Activated gamma-delta T cell treated with anti-CD3 and anti-CD28 coated beads, Interleukin-2, amount 50 U/mL, for 16 hours (primary cell): ENCODE results near the gene IL5RA.

Experiments used
- DNase-seq: peaks from one replicate; pipeline ENCODE4 v3.0.0-alpha.2; 2020; ENCODE audit warnings: low read depth

Gene IL5RA, protein sequence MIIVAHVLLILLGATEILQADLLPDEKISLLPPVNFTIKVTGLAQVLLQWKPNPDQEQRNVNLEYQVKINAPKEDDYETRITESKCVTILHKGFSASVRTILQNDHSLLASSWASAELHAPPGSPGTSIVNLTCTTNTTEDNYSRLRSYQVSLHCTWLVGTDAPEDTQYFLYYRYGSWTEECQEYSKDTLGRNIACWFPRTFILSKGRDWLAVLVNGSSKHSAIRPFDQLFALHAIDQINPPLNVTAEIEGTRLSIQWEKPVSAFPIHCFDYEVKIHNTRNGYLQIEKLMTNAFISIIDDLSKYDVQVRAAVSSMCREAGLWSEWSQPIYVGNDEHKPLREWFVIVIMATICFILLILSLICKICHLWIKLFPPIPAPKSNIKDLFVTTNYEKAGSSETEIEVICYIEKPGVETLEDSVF

DNA sequence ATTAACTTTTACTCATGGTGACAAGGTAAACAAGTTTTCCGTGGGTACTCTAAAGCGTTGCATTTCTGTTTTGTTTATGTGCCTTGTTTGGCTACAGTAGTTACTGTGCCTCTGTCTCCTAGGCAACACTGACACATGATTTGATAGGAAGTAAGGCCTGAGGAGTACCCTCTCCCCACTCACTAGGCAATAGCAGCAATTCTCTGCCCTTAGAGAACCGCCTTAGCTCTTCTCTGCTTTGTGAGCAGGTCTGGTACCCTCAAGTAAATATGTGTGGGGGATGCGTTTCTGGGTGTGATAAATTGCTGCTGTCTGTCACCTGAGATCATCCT lies at the start of gene IL5RA:
IL5RA (minus strand) TSS at position 76 of the 332 bp plus-strand sequence. CDS start 5,390 bp downstream, outside the sequence.
- DNase-seq: no peak

DNA sequence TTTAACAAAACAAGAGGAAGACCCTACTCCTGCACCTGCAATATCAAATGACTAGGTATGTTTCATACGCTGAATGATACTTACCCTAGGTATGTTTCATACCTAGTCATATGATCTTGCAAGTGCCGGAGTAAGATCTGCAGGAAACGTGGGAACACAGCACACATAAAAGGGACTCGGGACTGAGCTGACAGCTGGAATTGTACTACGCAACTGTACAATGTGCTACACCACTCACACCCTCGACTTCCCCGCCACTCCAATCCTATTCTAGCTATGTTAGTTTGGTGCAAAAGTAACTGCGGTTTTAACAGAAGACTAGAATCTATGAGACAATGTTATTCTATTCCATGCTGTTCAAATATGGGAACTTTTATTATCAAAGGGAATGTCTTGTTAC lies 47.3 kb upstream of the IL5RA start:
- no peak for DNase-seq

DNA sequence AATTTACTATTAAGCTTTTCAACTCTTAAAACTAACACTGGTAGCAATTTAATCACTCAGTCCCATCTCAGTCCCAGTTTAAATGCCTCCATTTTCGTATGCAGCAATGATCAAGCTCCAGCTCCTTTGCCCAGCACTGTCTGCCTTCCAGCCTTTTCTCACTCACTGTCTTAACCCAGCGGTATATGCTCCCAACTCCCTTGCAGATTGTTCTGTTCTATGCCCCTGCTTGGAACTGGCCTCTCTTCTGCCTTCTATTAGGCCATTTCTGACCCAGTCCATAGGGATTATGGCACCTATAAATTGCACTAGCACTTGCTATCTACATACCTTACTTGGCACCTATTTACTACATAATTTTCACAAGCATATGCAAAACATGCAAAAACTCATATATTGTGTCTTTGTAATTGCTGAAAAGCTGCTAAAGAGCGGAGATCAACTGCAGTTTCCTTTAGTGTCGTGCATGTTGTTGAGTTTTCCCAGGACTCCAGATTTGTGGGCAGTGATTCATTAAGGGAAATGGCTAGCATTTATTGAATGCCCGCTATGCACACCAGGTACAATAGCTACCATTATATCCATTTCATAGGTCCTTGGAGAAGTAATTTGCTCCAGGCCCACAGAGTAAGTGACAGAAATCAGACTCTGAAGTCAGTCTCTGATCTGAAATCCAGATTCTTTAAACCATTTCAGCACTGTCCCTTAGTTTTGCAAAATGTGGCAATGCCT lies 44.9 kb upstream of the IL5RA start:
- DNase-seq: no peak

DNA sequence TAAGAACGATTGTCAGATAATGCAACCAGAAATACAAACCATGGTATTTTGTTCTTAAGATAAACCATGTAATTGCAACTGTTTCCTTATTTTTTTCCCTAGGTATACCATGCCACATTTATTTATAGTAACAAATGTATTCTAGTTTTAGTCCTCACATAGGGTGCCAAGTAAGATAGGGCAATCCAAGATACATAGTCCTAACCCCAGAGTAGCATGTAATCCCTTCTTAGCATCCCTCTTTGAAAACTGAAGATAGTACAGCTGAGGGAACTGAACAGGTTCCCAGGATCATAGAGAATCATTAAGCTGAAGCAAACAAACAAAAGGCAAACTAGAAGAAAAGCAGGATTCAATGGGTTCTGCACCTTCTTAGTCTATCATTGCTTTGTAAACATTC lies 41.3 kb upstream of the IL5RA start:
- DNase-seq: no peak

DNA sequence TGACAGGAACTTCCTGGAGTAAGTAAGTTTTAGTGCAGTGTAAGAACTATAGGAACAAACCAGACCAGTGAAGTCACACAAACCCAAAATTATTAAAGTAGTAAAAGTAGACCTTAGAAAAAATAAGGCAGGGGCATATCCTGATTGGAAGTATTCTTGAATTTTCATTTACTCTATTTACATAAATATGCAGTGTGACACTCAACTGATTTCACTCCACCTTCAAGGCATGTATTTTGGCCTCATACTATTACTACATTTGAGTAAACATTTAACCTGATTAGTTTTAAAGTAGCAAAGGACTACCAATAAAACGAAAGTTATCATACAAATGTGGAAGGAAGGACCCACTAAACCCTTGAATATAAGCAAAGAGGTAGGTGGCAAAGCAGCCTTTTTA lies 39.4 kb upstream of the IL5RA start:
- DNase-seq: no peak

DNA sequence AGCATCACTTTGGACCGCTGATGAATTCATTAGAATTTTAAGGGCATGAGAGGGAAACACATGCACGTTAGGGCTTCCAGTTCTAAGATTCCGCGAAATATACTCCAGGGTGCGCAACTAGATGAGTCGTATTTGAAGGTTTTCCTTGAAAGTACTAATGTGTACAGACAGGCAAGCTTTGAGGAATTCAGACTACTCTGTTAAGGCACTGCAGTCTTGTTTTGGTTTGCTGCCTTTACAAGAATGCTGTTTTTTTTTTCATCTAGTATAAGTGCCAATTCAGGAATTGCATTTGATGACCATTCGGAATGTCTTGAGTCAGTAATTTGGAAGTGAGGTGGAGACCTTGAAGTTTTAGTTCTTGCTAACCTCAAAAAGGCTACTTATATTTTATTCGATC lies 35.7 kb upstream of the IL5RA start:
- DNase-seq: no peak

DNA sequence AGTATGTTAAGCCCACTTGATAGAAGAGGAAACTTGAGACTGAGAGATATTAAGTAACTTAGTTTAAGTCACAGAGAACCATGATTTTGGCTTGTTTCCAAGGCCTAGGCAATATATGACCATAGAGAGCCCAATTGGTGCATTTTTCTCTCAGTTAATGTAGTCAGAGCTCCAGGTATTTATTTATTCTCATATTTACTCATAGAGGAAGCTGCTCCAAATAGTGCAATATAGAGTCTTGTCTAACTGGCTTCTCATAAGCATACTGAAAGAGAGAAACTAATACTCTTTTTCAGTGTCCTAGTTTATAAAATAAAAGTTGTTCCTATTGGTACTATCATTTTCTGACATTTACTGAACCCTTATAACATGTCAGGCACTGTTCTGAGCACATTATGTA lies 31.8 kb upstream of the IL5RA start:
- DNase-seq: no peak

DNA sequence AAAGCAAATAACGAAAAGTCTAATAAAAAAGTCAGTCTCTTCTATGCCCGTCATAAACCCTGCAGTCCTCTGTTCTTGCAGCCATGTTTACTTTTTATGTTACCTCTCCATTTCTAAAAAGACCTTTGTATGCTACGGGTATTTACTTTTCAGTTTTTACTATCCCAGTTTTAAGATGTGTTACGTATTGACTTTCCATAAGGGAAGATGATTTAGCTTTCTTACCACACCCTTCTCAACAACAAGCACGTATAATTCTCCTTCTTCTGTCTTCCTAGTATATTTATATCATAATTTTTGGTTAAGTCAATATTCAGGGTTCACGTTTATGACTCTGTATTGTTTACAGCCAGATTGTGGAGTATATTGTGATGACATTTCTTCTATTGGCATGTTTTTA lies 27.4 kb upstream of the IL5RA start:
- DNase-seq: no peak

DNA sequence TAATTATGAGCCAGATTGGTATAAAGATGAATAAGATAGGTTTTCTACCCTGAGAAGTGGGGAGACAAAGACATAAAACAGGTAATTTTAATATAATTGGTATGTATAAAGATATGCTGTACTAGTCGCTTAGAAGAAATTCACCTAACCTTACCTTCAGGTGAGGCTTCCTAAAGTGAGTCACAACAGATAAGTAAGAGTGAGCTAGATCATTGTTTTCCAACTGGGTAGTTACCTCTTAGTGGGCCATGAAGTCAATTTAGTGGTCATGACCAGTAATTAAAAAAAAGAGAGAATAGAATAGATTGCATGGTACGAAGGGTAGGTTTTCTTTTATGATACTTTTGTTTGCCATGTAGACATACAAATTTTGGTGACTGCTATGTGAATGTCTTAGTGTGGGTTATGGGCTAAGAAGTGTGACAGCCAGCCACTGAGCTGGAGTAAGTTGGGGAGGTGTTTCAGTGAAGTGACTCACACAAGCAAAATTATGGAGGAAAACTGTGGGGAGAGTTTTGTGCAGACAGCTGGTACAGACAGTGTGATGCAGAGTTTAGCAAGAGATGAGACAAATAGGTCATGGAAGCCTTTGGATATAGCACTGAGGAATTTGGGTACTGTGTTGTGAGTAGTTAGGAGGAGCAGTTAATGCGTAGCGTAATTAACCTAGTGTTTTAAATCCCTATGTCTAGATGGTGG lies 24.7 kb upstream of the IL5RA start:
- no peak for DNase-seq

DNA sequence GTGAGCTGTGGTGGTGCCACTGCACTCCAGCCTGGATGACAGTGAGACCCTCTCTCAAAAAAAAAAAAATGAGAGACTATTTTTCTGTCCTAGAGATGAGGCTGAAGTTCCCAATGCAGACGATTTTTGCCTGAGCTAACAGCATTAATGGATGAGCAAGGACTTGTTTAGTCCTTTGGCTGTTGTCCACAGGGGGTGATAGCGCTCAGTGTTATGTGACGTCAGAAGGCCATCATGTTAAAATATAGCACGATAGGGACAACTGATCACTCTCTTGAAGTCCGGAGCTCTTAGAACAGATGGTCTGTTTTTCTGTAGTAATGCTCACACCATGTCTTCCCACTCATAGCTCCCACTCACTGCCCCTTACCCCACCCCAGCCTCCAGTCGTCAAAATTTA lies 23.3 kb upstream of the IL5RA start:
- no peak for DNase-seq

DNA sequence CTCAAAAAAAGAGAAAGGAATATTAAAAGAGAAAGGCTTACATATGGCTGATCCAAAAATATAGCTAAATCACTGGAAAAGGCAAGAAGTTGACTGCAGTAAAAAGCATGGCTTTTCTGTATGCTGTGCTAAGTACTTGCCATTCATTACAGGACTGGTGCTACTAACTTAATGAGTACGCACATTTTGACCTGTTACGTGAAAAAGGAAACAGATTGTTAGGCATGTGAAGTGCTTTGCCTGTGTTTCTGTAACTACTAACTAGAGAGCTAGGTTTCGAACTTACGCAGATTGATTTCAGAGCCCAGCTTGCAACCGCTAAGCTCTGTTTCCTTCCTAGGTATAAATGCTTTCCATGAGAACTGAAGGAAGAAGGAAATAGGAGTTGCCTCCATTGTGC lies 19.4 kb upstream of the IL5RA start:
- no peak for DNase-seq

DNA sequence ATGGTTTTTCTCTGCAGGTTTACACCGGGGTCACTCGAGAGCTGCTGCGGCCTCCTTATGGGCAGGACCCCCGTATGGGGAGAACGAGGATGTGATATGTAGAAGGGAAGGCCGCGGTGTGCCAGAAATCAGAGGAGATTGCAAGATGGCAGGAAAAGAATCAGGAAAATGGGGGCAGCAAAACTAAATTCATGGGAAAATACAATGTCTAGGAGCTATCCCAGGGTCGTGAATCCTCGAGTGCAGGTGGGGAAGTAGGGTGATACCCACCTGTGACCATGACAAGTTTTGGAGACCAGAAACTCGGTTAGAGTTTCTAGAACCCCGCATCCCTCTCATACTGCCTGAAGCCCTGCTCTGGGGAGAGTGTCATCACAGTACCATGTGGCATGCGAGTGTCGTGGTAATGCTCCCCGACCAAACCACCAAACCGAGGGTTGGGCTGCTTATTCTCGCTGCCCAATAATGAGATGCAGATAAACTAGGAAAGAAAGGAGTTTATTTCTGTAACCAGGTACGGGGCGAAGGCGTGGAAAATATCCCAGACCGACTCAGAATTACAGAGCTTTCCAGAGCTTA lies 17.3 kb upstream of the IL5RA start:
- DNase-seq: no peak

DNA sequence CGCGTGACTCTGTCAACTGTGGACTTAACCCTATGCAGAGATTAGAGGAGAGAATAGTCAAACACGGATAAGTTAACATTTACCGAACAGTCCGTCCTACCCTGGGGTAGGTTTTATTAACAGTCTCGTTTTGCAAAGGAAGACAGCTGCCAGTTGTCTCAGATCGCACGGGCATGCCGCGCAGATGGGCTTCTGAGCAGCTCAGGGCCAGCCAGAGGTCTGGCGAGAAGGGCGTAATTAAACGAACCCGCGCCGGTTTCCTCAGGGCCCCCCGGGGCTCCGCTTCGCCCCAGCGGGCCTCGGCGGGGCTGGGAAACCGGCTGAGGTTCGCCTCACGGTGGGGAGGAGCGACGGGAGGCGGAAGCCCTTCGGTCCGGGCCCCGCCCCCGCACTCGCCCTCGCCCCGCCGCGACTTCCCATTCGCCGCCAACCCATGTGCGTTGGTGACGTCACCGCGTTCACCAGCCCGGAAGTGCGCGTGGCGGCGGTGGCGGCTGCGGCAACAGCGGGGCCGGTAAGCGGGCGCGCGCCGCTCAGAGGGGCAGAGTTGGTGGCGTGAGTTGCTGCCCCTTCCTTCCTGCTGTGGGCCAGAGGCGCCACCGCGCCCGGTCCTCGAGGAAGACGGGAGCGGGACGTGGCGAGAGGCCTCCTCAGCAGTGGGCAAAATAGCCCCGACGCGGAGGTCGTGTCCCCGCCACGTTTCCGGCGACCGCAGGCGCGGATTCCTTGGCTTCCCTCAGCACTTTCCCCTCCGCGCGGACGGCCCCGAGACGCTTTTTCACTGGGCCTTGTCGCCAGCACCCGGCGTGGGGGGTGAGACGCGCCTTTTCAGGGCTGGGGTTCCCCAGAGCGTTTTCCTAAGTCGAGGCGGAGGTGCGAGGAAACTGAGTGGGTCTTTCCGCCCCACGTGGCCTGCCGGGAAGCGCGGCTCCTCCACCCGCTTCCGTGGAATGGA lies 16.6 kb upstream of the IL5RA start, which contains the start of gene TRNT1:
TRNT1 (plus strand) TSS at position 464 of the 955 bp plus-strand sequence. CDS start 2,101 bp downstream, outside the sequence.
- DNase-seq: peak; percentile 92

DNA sequence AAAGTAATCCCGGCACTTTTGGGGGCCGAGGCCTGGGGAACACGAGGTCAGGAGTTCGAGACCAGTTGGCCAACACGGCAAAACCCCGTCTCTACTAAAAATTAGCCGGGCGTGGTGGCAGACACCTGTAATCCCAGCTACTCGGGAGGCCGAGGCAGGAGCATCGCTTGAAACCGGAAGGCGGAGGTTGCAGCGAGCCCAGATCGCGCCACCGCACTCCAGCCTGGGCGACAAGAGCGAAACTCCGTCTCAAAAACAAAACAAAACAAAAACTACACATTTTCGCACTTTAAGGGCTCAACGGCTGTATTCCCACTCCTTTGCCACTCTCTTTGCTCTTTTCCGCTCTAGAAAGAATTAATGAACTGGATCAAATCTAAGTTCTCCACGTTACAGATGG lies 15.8 kb upstream of the IL5RA start:
- no peak for DNase-seq

DNA sequence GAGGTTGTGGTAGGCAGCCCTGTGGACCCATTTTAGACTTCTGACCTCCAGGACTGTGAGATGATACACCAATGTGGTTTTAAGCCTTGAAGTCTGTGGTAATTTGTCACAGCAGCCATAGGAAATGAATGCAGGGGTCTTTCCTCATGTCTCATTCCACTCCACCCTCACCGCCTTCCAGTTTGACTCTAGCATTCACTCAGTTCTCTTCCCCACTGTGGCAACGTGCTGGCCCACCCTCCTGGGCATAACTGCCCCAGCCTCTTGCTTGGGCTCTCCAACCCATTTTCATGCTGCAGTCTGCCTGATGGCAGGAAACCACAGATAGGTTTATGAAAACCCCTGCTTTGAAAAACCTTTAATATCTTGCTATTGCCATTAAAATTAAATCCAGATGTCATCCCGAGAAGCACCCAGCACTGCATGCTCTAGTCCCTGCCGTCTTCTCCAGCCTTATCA lies 9.2 kb upstream of the IL5RA start:
- DNase-seq: no peak

DNA sequence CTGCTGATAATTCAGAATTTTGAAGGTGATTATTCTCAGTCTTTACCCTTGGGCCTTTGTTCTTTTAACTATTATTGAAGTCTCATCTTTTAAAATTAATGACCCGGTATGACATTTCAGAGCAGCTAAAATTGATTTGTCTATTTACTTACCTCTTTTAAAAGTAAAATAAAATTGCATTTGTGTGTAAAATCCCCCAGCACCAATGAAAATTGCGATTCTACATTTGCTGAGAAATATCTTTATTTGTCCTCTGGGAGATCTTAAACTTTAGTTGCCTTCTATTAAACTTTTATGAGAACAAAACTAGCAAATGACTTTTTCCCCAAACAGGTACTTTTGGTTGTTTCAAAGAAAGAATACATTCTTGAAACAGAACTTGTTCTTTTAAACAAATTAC lies 7.5 kb upstream of the IL5RA start:
- no peak for DNase-seq

DNA sequence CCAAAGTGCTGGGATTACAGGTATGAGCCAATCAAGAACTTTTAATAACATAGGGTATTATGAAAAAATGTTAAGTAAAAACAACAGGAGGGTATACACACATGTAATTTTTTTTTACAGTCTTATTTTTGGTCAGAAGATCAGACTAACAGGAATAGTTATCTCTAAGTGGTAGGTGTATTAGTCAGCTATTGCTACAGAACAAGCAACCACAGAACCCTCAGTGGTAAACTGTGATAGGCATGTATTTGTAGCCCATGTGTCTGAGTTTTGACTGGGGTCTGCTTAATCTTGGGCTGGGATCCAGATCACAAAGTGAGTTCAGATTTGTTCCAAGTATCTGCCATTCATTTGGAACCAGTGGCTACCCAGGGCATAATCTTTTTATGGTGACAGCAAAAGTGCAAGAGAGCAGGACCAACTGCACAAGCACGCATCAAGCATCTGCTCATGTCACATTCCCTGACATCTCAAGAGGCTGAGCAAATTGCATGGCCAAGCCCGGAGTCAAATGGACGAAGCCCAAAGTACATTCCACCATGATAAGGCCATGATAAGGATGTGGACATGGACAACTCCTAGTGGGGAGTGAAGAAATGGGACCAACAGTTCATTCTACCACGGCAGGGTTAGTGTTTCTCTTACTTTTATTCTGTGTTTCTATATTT lies 3.0 kb upstream of the IL5RA start:
- no peak for DNase-seq

DNA sequence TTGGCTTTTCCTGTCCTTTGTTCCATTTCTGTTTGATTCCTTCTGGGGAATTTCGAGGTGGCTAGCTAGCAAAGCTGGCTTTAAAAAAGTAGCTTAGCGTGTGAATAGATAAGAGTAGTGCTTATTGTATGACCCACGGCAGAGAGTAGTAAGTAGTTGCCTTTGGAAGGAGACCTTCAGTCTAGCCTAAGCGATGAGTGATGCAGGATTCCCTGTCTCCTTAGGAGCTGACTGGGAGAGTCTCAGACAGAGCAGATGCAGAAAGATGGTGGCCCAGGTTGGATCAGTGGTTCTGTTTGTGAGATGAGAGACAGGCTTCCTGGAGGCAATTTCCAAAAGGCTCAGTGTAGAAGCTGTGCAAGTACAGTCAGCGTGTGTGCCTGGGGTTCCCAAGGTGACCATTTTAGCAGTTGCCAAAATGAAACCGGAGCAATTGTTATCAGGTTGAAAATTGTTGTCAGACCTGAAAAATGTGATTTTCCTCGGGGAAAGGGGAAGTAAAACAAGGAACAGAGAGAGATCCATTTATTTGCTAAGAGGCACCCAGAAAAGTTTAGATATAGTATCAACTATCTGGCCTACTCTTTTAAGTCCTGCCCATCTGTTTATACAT lies 681 bp upstream of the IL5RA start:
- no peak for DNase-seq

DNA sequence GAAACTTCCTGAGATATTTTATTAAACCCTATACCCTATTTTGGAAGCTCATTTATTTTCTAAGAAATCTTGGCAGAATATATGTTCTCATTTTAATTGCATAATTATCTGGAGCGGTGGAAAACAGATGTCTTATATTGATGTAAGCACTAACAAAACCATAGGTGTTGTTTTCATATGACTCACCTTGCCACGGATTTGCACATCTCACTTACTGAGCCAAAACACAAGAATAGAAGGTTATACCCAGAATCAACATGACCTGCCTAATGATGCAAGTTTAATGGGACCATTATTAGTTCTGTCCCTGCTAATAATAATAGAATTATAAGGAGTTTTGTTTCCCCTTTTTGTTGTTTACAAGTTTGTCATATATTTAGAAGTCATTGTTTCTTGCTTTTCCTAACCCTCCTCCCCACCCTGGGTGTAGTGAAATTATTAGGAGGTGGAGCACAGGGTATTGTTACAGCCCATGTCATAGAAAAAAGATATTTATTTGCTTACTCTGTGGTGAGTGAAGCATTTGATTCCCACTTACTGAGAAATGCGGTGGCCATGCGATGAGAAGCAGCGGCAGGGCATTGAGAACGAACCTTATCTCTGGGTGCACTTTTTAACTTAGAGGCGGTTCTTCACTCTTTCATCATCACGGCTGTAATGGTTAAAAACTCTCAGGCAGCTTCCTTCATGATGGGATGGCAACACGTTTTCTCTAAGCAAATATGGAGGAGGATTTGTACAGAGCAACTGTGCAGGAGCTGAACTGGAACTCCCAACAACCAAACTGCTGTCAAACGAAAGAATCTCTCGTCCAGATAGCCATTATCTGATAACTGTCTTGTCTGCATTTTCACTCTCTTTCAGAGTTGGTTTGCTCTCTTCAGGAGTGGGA lies 521 bp downstream of the IL5RA start:
- no peak for DNase-seq
